H9 (cell line): Measurements from ENCODE around the gene HUNK. TPM values are rescaled to one million over a fixed set of nuclear protein-coding genes. Genes with fewer than 3 reads are reported as not detected.

Experiments used
- DNase-seq: peaks from one replicate; pipeline ENCODE4 v3.0.0-alpha.2; 2017
- H2AFZ ChIP-seq: one replicate; pipeline ENCODE4 v1.6.1; 2013; ENCODE audit warnings: mild to moderate bottlenecking, low read length, control low read depth, moderate library complexity
- H2AK5ac ChIP-seq: 2 replicates; pipeline ENCODE4 v1.6.1; 2013; ENCODE audit warnings: low read length, control low read depth, mixed read lengths; ENCODE audit not compliant: insufficient read length
- H2BK120ac ChIP-seq: one replicate; pipeline ENCODE4 v1.6.1; 2013; ENCODE audit warnings: low read depth, mild to moderate bottlenecking, low read length, control low read depth, inconsistent platforms; ENCODE audit not compliant: poor library complexity, severe bottlenecking
- H2BK12ac ChIP-seq: 2 replicates; pipeline ENCODE4 v1.6.1; 2013; ENCODE audit warnings: low read length, control low read depth, mixed read lengths, low read depth; ENCODE audit not compliant: insufficient read length
- H2BK15ac ChIP-seq: 2 replicates; pipeline ENCODE4 v1.6.1; 2013; ENCODE audit warnings: low read depth, low read length, control low read depth
- H2BK20ac ChIP-seq: one replicate; pipeline ENCODE4 v1.6.1; 2013; ENCODE audit warnings: low read depth, mild to moderate bottlenecking, low read length, control low read depth, inconsistent platforms; ENCODE audit not compliant: poor library complexity, severe bottlenecking
- H2BK5ac ChIP-seq: 2 replicates; pipeline ENCODE4 v1.6.1; 2013; ENCODE audit warnings: low read length, control low read depth, mixed read lengths; ENCODE audit not compliant: insufficient read length
- H3K14ac ChIP-seq: 2 replicates; pipeline ENCODE4 v1.6.1; 2013; ENCODE audit warnings: low read length, control low read depth; ENCODE audit not compliant: insufficient read depth
- H3K18ac ChIP-seq: 2 replicates; pipeline ENCODE4 v1.6.1; 2013; ENCODE audit warnings: low read depth, mild to moderate bottlenecking, mixed read lengths, low read length, control low read depth; ENCODE audit not compliant: insufficient read length
- H3K23ac ChIP-seq: 2 replicates; pipeline ENCODE4 v1.6.1; 2013; ENCODE audit warnings: low read length, control low read depth, mixed read lengths, low read depth; ENCODE audit not compliant: insufficient read length
- H3K23me2 ChIP-seq: 2 replicates; pipeline ENCODE4 v1.6.1; 2013; ENCODE audit warnings: low read depth, mild to moderate bottlenecking, mixed read lengths, low read length, control low read depth; ENCODE audit not compliant: insufficient read length, poor library complexity, severe bottlenecking
- H3K27ac ChIP-seq: 2 replicates; pipeline ENCODE4 v1.5.1; 2013; ENCODE audit warnings: low read length, control low read depth, mixed read lengths, low read depth; ENCODE audit not compliant: insufficient read length
- H3K27me3 ChIP-seq: 2 replicates; pipeline ENCODE4 v1.6.1; 2013; ENCODE audit warnings: low read length, control low read depth, inconsistent platforms; ENCODE audit not compliant: insufficient read depth
- H3K4ac ChIP-seq: 2 replicates; pipeline ENCODE4 v1.6.1; 2013; ENCODE audit warnings: low read depth, mild to moderate bottlenecking, control low read depth, inconsistent platforms, low read length, moderate library complexity
- H3K4me1 ChIP-seq: 2 replicates; pipeline ENCODE4 v1.6.1; 2013; ENCODE audit warnings: low read length, control low read depth, inconsistent platforms; ENCODE audit not compliant: insufficient read depth
- H3K4me2 ChIP-seq: 2 replicates; pipeline ENCODE4 v1.6.1; 2013; ENCODE audit warnings: low read length, control low read depth, mixed read lengths; ENCODE audit not compliant: insufficient read length, insufficient read depth
- H3K56ac ChIP-seq: 2 replicates; pipeline ENCODE4 v1.6.1; 2013; ENCODE audit warnings: low read depth, mild to moderate bottlenecking, mixed read lengths, low read length, control low read depth; ENCODE audit not compliant: insufficient read length
- H3K79me1 ChIP-seq: 2 replicates; pipeline ENCODE4 v1.6.1; 2013; ENCODE audit warnings: low read depth, mild to moderate bottlenecking, moderate library complexity, low read length, control low read depth, inconsistent platforms; ENCODE audit not compliant: insufficient read depth, poor library complexity, severe bottlenecking
- H3K79me2 ChIP-seq: 2 replicates; pipeline ENCODE4 v1.6.1; 2013; ENCODE audit warnings: low read length, control low read depth, inconsistent platforms; ENCODE audit not compliant: insufficient read depth
- H3K9ac ChIP-seq: 2 replicates; pipeline ENCODE4 v1.6.1; 2013; ENCODE audit warnings: low read length, control low read depth, mixed read lengths; ENCODE audit not compliant: insufficient read length; ENCODE audit errors: extremely low read depth
- H3K9me3 ChIP-seq: one replicate; pipeline ENCODE4 v1.6.1; 2013; ENCODE audit warnings: low read depth, low read length, inconsistent platforms; ENCODE audit not compliant: control insufficient read depth
- H3T11ph ChIP-seq: one replicate; pipeline ENCODE4 v1.6.1; 2013; ENCODE audit warnings: mild to moderate bottlenecking, low read length, control low read depth, inconsistent platforms
- H4K20me1 ChIP-seq: one replicate; pipeline ENCODE4 v1.6.1; 2013; ENCODE audit not compliant: control insufficient read depth, insufficient read length, insufficient read depth
- H4K5ac ChIP-seq: 2 replicates; pipeline ENCODE4 v1.6.1; 2013; ENCODE audit warnings: low read depth, mild to moderate bottlenecking, mixed read lengths, low read length, control low read depth; ENCODE audit not compliant: insufficient read length
- H4K8ac ChIP-seq: replicated peaks from 2 replicates; pipeline ENCODE4 v1.6.1; 2013; ENCODE audit warnings: low read length, control low read depth, mixed read lengths, low read depth; ENCODE audit not compliant: insufficient read length
- H4K91ac ChIP-seq: 2 replicates; pipeline ENCODE4 v1.6.1; 2013; ENCODE audit warnings: low read depth, mild to moderate bottlenecking, moderate library complexity, mixed read lengths, low read length, control low read depth; ENCODE audit not compliant: insufficient read length
- H3K27ac Mint-ChIP-seq, 3 experiments: 2 replicates in 2 of 3; 3 replicates in 1 of 3; pipeline ENCODE4 v1.8.0; 2020 to 2021; ENCODE audit warnings: mixed read lengths in 3 of 3, mild to moderate bottlenecking in 1 of 3, moderate library complexity in 1 of 3
- H3K27me3 Mint-ChIP-seq: 2 replicates; pipeline ENCODE4 v1.8.0; 2021; ENCODE audit warnings: low read depth, mild to moderate bottlenecking, moderate library complexity, mixed read lengths
- H3K36me3 Mint-ChIP-seq, 3 experiments: 2 replicates in 2 of 3; 3 replicates in 1 of 3; pipeline ENCODE4 v1.8.0; 2020 to 2021; ENCODE audit warnings: low read depth in 3 of 3, mixed read lengths in 3 of 3; ENCODE audit not compliant: insufficient read depth in 1 of 3
- H3K4me1 Mint-ChIP-seq, 2 experiments: 2 replicates each; pipeline ENCODE4 v1.8.0; 2020; ENCODE audit warnings: mixed read lengths in 2 of 2
- H3K4me3 Mint-ChIP-seq, 2 experiments: 2 replicates in 1 of 2; 3 replicates in 1 of 2; pipeline ENCODE4 v1.8.0; 2020 to 2021; ENCODE audit warnings: mild to moderate bottlenecking in 2 of 2, mixed read lengths in 2 of 2, moderate library complexity in 1 of 2
- H3K9me3 Mint-ChIP-seq, 2 experiments: 2 replicates in 1 of 2; 3 replicates in 1 of 2; pipeline ENCODE4 v1.8.0; 2020; ENCODE audit warnings: mild to moderate bottlenecking in 2 of 2, mixed read lengths in 2 of 2, moderate library complexity in 1 of 2
- CTCF ChIP-seq: fragments of 200-600 bp; sonication (generic); conservative IDR thresholded peaks from 3 replicates; pipeline ENCODE4 v1.8.0; 2021; ENCODE audit warnings: antibody characterized with exemption, mild to moderate bottlenecking
- whole genome bisulfite sequencing: extraction: QIAGEN DNeasy Blood & Tissue Kit; methylation state at CpG from one replicate; pipeline ENCODE4 v1.1.7; 2013; ENCODE audit warnings: missing lambda C conversion rate, low lambda C conversion rate, mixed read lengths; ENCODE audit not compliant: insufficient read length; ENCODE audit errors: extremely low coverage; 5-methylcytosine and 5-hydroxymethylcytosine counted together
- total RNA-seq: library from RNA; stranded (reverse); gene quantifications from 2 replicates; pipeline ENCODE4 v1.2.1, GENCODE V29; 2021

HUNK gene
- total RNA-seq, 1 experiment from 2014 or later = 5.8 TPM

DNA sequence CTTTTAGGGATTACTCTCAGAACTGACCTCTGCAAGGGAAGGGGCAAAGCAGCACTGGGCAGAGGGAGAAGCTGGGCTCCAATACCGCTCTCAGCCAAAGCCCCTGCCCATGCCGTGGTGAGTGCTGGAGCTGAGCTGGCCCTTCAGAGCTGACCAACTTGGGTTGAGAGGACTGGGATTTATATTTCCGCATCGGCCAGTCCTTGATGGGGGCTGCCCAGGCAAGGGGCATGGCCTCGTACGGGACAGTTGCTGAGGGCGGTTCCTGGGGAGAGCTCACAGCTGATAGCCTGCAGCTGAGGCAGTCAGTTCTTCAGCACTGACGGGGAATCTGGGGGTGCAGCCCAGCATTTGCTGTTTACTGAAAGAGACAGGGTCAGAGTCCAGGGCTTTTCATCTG is 8.0 kb downstream of the HUNK start:
- TF ChIP-seq CTCF = no peak
- Histone ChIP-seq H2BK20ac (no peak overlapping the region), H2AFZ (no peak overlapping the region), H3K14ac (no peak overlapping the region; the same call in 1 of the 2 replicates), H4K8ac (no peak overlapping the region), H3K4ac (no peak overlapping the region), H2BK12ac (no peak overlapping the region), H3K23ac (no peak overlapping the region), H3K27me3 (no peaks in the 10 kb centered on the region), H3K4me1 (no peaks in the 10 kb centered on the region; the same call in 1 of the 2 replicates), H3K79me1 (peaks cover 2% of the 10 kb centered on the region), H2BK120ac (no peak overlapping the region), H3K9me3 (no peaks in the 10 kb centered on the region), H2AK5ac (no peak overlapping the region), H3K4me2 (no peak overlapping the region), H3K56ac (no peak overlapping the region), H3T11ph (no peak overlapping the region), H4K5ac (no peak overlapping the region), H3K18ac (no peak overlapping the region), H2BK5ac (no peak overlapping the region), H4K20me1 (no peaks in the 10 kb centered on the region), H3K9ac (no peak overlapping the region), H3K79me2 (no peaks in the 10 kb centered on the region), H3K27ac (no peak overlapping the region), H3K23me2 (no peaks in the 10 kb centered on the region), H4K91ac (no peak overlapping the region), H2BK15ac (no peak overlapping the region)
- Mint-ChIP-seq H3K27me3 (peaks cover 3% of the 10 kb centered on the region; the same call in 1 of the 2 replicates), H3K4me1 (peaks cover 18 to 36% of the 10 kb centered on the region in 2 experiments), H3K36me3 (peaks cover 0 to 10% (median 0%) of the 10 kb centered on the region in 3 experiments; a peak in 3 of 7 replicates), H3K27ac (no peak overlapping the region), H3K4me3 (no peak overlapping the region), H3K9me3 (peaks cover 0 to 3% of the 10 kb centered on the region in 2 experiments; a peak in 2 of 5 replicates)
- no peak for DNase-seq
- WGBS = no CpG with 5 or more reads among the region's 8 CpGs
